H1 (cell line): ENCODE measurements around the gene CD300H. TPM values are rescaled to one million over a fixed set of nuclear protein-coding genes. Genes with fewer than 3 reads are reported as not detected.

Experiments used
- CTCF ChIA-PET: fragments of 300-600 bp; sonication (Branson Sonifier 250); formaldehyde crosslinking; loops from one replicate; lab custom pipeline; 2021; ENCODE audit not compliant: partially characterized antibody; lab: Charles Lee
- POLR2A ChIA-PET: fragments of 300-600 bp; sonication (Branson Sonifier 250); formaldehyde crosslinking; loops from one replicate; lab custom pipeline; 2021; ENCODE audit warnings: inconsistent platforms; ENCODE audit not compliant: partially characterized antibody; lab: Charles Lee
- DNase-seq, 2 experiments: peaks; one replicate each; pipeline versions ENCODE4 v3.0.0 to v3.0.0-alpha.2; 2010 to 2022; ENCODE audit warnings: low spot score in 2 of 2, low read depth in 1 of 2, mixed read lengths in 1 of 2
- FAIRE-seq: peaks from 2 replicates; lab custom pipeline; 2011; peaks lifted over from hg19 to GRCh38; lab: Jason Lieb, UNC
- H2AFZ ChIP-seq: 2 replicates; pipeline ENCODE4 v1.8.1; 2012; ENCODE audit warnings: low read length, inconsistent platforms
- H2AK5ac ChIP-seq: 2 replicates; pipeline ENCODE4 v1.6.1; 2013; ENCODE audit warnings: low read depth, low read length
- H2BK120ac ChIP-seq: replicated peaks from 2 replicates; pipeline ENCODE3; 2013; ENCODE audit warnings: low read depth, low read length, inconsistent platforms
- H2BK12ac ChIP-seq: 2 replicates; pipeline ENCODE4 v1.6.1; 2013; ENCODE audit warnings: low read depth, low read length
- H2BK15ac ChIP-seq: 2 replicates; pipeline ENCODE4 v1.6.1; 2013; ENCODE audit warnings: low read length
- H2BK20ac ChIP-seq: 2 replicates; pipeline ENCODE4 v1.6.1; 2013; ENCODE audit warnings: low read length
- H2BK5ac ChIP-seq: 2 replicates; pipeline ENCODE4 v1.6.1; 2013; ENCODE audit warnings: low read depth, low read length
- H3K14ac ChIP-seq: 2 replicates; pipeline ENCODE4 v1.6.1; 2013; ENCODE audit warnings: inconsistent platforms; ENCODE audit not compliant: insufficient read length
- H3K18ac ChIP-seq: 2 replicates; pipeline ENCODE4 v1.6.1; 2013; ENCODE audit warnings: low read length; ENCODE audit errors: extremely low read depth
- H3K23ac ChIP-seq: 2 replicates; pipeline ENCODE4 v1.6.1; 2013; ENCODE audit warnings: inconsistent platforms; ENCODE audit not compliant: insufficient read length
- H3K23me2 ChIP-seq: 2 replicates; pipeline ENCODE4 v1.6.1; 2013; ENCODE audit warnings: low read depth, low read length
- H3K27ac ChIP-seq: 2 replicates; pipeline ENCODE4 v1.6.1; 2011; ENCODE audit warnings: low read depth, low read length, inconsistent platforms
- H3K27me3 ChIP-seq, 4 experiments: replicated peaks in 1 of 4; 1 replicate in 1 of 4; 2 replicates in 3 of 4; pipeline versions ENCODE4 v1.6.1 to v1.8.1; 2011 to 2013; ENCODE audit warnings: low read length in 3 of 4, mild to moderate bottlenecking in 3 of 4, inconsistent platforms in 2 of 4, mixed read lengths in 2 of 4, moderate library complexity in 1 of 4; ENCODE audit not compliant: control insufficient read depth in 3 of 4, insufficient read depth in 3 of 4; ENCODE audit errors: extremely low read depth in 1 of 4
- H3K36me3 ChIP-seq, 4 experiments: 2 replicates each; pipeline versions ENCODE4 v1.6.1 to v1.8.1; 2011 to 2013; ENCODE audit warnings: mild to moderate bottlenecking in 4 of 4, low read length in 3 of 4, moderate library complexity in 2 of 4, control low read depth in 1 of 4, inconsistent platforms in 1 of 4; ENCODE audit not compliant: insufficient read depth in 4 of 4, control insufficient read depth in 2 of 4
- H3K4ac ChIP-seq: replicated peaks from 2 replicates; pipeline ENCODE3; 2013; ENCODE audit warnings: low read length, low read depth, mixed read lengths, inconsistent platforms; ENCODE audit not compliant: insufficient read length
- H3K4me1 ChIP-seq, 4 experiments: replicated peaks in 1 of 4; 1 replicate in 1 of 4; 2 replicates in 3 of 4; pipeline versions ENCODE4 v1.6.1 to v1.8.1; 2011 to 2013; ENCODE audit warnings: low read length in 3 of 4, inconsistent platforms in 2 of 4, mixed read lengths in 1 of 4; ENCODE audit not compliant: insufficient read depth in 4 of 4, control insufficient read depth in 3 of 4
- H3K4me2 ChIP-seq, 2 experiments: 2 replicates each; pipeline versions ENCODE4 v1.6.1 to v1.8.1; 2011 to 2013; ENCODE audit warnings: low read depth in 2 of 2, low read length in 2 of 2, control low read depth in 1 of 2, inconsistent platforms in 1 of 2, mild to moderate bottlenecking in 1 of 2; ENCODE audit not compliant: insufficient read depth in 1 of 2
- H3K4me3 ChIP-seq, 4 experiments: fragments of 200-600, 300-600 bp in 1 of 4; sonication (generic), shearing (Covaris generic), sonication (Bioruptor Twin) in 1 of 4; 2 replicates each; pipeline versions ENCODE4 v1.5.1 to v1.8.1; 2011 to 2016; ENCODE audit warnings: low read length in 4 of 4, low read depth in 3 of 4, control low read depth in 2 of 4, inconsistent platforms in 2 of 4, mild to moderate bottlenecking in 2 of 4, mixed read lengths in 1 of 4, moderate library complexity in 1 of 4; ENCODE audit not compliant: insufficient read depth in 2 of 4; ENCODE audit errors: extremely low read depth in 1 of 4
- H3K56ac ChIP-seq: replicated peaks from 2 replicates; pipeline ENCODE3; 2013; ENCODE audit warnings: low read depth, mild to moderate bottlenecking, mixed read lengths, low read length, inconsistent platforms; ENCODE audit not compliant: insufficient read length
- H3K79me1 ChIP-seq: 2 replicates; pipeline ENCODE4 v1.6.1; 2013; ENCODE audit warnings: low read depth, low read length, control low read depth
- H3K79me2 ChIP-seq, 2 experiments: 2 replicates each; pipeline versions ENCODE4 v1.6.1 to v1.8.1; 2012 to 2013; ENCODE audit warnings: low read length in 2 of 2, mild to moderate bottlenecking in 2 of 2, inconsistent platforms in 1 of 2; ENCODE audit not compliant: insufficient read depth in 2 of 2, control insufficient read depth in 1 of 2
- H3K9ac ChIP-seq, 4 experiments: replicated peaks in 1 of 4; 1 replicate in 1 of 4; 2 replicates in 3 of 4; pipeline versions ENCODE4 v1.6.1 to v1.8.1; 2011 to 2013; ENCODE audit warnings: low read depth in 3 of 4, low read length in 3 of 4, control low read depth in 2 of 4, mild to moderate bottlenecking in 2 of 4, moderate library complexity in 2 of 4, inconsistent platforms in 1 of 4; ENCODE audit errors: extremely low read depth in 1 of 4
- H3K9me3 ChIP-seq, 2 experiments: 2 replicates each; pipeline versions ENCODE4 v1.6.1 to v1.8.1; 2012 to 2013; ENCODE audit warnings: mild to moderate bottlenecking in 2 of 2, moderate library complexity in 2 of 2, control low read depth in 1 of 2, inconsistent platforms in 1 of 2, low read depth in 1 of 2, low read length in 1 of 2, mixed read lengths in 1 of 2; ENCODE audit not compliant: insufficient read depth in 2 of 2
- H4K20me1 ChIP-seq, 2 experiments: replicated peaks in 1 of 2; 2 replicates each; pipeline versions ENCODE3 to v1.8.1; 2011 to 2013; ENCODE audit warnings: inconsistent platforms in 2 of 2, low read length in 2 of 2, mild to moderate bottlenecking in 1 of 2; ENCODE audit not compliant: insufficient read depth in 2 of 2, control insufficient read depth in 1 of 2
- H4K5ac ChIP-seq: 2 replicates; pipeline ENCODE4 v1.6.1; 2013; ENCODE audit warnings: low read length, low read depth, mixed read lengths, inconsistent platforms; ENCODE audit not compliant: insufficient read length
- H4K8ac ChIP-seq: 2 replicates; pipeline ENCODE4 v1.8.0; 2013; ENCODE audit warnings: mild to moderate bottlenecking, moderate library complexity, low read length, inconsistent platforms; ENCODE audit not compliant: insufficient read depth; ENCODE audit errors: extremely low read depth
- H4K91ac ChIP-seq: replicated peaks from 2 replicates; pipeline ENCODE3; 2013; ENCODE audit warnings: low read length, mixed read lengths, inconsistent platforms; ENCODE audit not compliant: insufficient read length
- JUN ChIP-seq: IDR thresholded peaks from 2 replicates; pipeline ENCODE4 v1.6.1; 2011; ENCODE audit warnings: low read depth, mild to moderate bottlenecking, improper control_type of control experiment, low read length
- WGBS, 2 experiments: shearing (Covaris generic) in 1 of 2; methylation state at CpG; one replicate each; pipeline versions ENCODE4 v1.1.6 to v1.1.7; 2013 to 2015; ENCODE audit warnings: low lambda C conversion rate in 2 of 2, mixed read lengths in 2 of 2, inconsistent platforms in 1 of 2, low coverage in 1 of 2, missing lambda C conversion rate in 1 of 2; ENCODE audit not compliant: insufficient replicate concordance in 2 of 2, insufficient coverage in 1 of 2, insufficient read length in 1 of 2; ENCODE audit errors: extremely low coverage in 1 of 2, missing lambda C conversion rate in 1 of 2; 5-methylcytosine and 5-hydroxymethylcytosine counted together
- polyA plus RNA-seq, 7 experiments: library from polyadenylated mRNA; depleted of rRNA in 3 of 7; stranded (reverse) in 5 of 7; unstranded in 2 of 7; fragments of >200 nt in 5 of 7; fragments of 200-250 nt in 2 of 7; gene quantifications; 1 replicate in 5 of 7; 2 replicates in 1 of 7; 4 replicates in 1 of 7; pipeline versions ENCODE4 v1.2.1 to v1.2.3, GENCODE V29; 2011 to 2013; ENCODE audit warnings: missing spikeins in 2 of 7, mixed read lengths in 2 of 7
- total RNA-seq: library from RNA; stranded (reverse); fragmentation: NEBNext Ultra II Directional; extraction: Animal tissue kit (Norgen Biotek cat#: 25700); gene quantifications from 2 replicates; pipeline ENCODE4 v1.2.1, GENCODE V29; 2021

CD300H gene
- total and polyA plus RNA-seq, 2 of the 8 experiments (the other 6 are each of a cell fraction or from before 2014, with no cell fraction given), result not detected

DNA sequence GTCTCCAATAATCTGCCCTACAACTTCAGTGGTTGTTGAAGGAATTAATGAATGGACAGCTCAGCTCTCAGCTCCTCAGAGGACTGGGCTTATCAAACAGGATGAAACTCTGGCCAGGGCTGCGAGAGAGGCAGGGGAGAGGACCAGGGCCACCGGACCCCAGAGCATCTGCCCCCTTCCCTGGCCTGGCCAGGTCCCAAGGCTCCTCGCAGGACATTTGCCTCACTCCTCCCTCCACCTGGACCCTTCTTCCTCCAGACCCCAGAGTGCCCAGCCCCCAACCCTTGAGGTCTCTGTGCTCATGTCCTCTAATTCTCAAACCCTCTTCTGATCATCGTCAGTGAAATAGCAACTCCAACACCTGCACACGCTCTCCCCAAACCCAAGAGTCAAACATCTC is 25.1 kb downstream of the CD300H start:
- FAIRE-seq, result no peak
- H2BK12ac ChIP-seq, result no peak overlapping the region
- WGBS, 2 experiments, result 83% methylated on average over 5 of the region's 5 CpGs; no CpG with 5 or more reads in 1 of the 2 experiments

More for the DNA sequence above, 25.1 kb downstream of the CD300H start:
- Histone ChIP-seq H3K23ac (no peak overlapping the region), H3K36me3 (no peaks in the 10 kb centered on the region), H3K79me2 (no peaks in the 10 kb centered on the region), H2BK120ac (no peak overlapping the region), H3K27me3 (no peaks in the 10 kb centered on the region; a peak in 1 of 7 replicates), H4K5ac (no peak overlapping the region), H3K27ac (no peak overlapping the region), H4K8ac (no peak overlapping the region; the same call in 1 of the 2 replicates), H3K56ac (no peak overlapping the region), H3K4me1 (no peaks in the 10 kb centered on the region), H3K9ac (no peak overlapping the region), H4K91ac (no peak overlapping the region), H2AFZ (no peak overlapping the region), H3K4ac (no peak overlapping the region), H3K9me3 (no peaks in the 10 kb centered on the region), H4K20me1 (peaks cover 0 to 2% of the 10 kb centered on the region in 2 experiments), H3K14ac (no peak overlapping the region), H3K4me2 (no peak overlapping the region), H3K18ac (no peak overlapping the region), H2BK15ac (no peak overlapping the region), H3K79me1 (no peaks in the 10 kb centered on the region), H2BK20ac (no peak overlapping the region), H3K4me3 (no peak overlapping the region), H3K23me2 (0 out of 2 replicates have a peak, but pooled peaks cover 2% of the 10 kb centered on the region), H2AK5ac (no peak overlapping the region), H2BK5ac (no peak overlapping the region)
- no peak for TF ChIP-seq JUN
- DNase-seq, result no peak
- ChIA-PET POLR2A (no interaction called here), CTCF (no interaction called here)
